Progenitor cell of endocrine pancreas (in vitro differentiated cells): ENCODE measurements around the gene DNAH7. TPM values are rescaled to one million over a fixed set of nuclear protein-coding genes. Genes with fewer than 3 reads are reported as not detected.

Experiments
- DNase-seq: peaks from one replicate; pipeline ENCODE4 v3.0.0; 2021; ENCODE audit warnings: low spot score; ENCODE audit not compliant: unreplicated experiment
- H3K27ac Mint-ChIP-seq: 2 replicates; pipeline ENCODE4 v1.8.0; 2021; ENCODE audit warnings: mild to moderate bottlenecking, moderate library complexity, mixed read lengths
- H3K27me3 Mint-ChIP-seq: 2 replicates; pipeline ENCODE4 v1.8.0; 2021; ENCODE audit warnings: mixed read lengths
- H3K36me3 Mint-ChIP-seq: 2 replicates; pipeline ENCODE4 v1.8.0; 2022; ENCODE audit warnings: mixed read lengths; ENCODE audit not compliant: insufficient read depth
- H3K4me1 Mint-ChIP-seq: 2 replicates; pipeline ENCODE4 v1.8.0; 2021; ENCODE audit warnings: low read depth, mixed read lengths
- H3K4me3 Mint-ChIP-seq: 2 replicates; pipeline ENCODE4 v1.8.0; 2021; ENCODE audit warnings: low read depth, mild to moderate bottlenecking, moderate library complexity, mixed read lengths
- H3K9me3 Mint-ChIP-seq: 2 replicates; pipeline ENCODE4 v1.8.0; 2021; ENCODE audit warnings: low read depth, mixed read lengths
- total RNA-seq: library from RNA; stranded (reverse); gene quantifications from 2 replicates; pipeline ENCODE4 v1.2.1, GENCODE V29; 2021
- TF ChIP-seq, protein P1 (sequence below): fragments of 200-600 bp; sonication (generic); IDR thresholded peaks from one replicate; pipeline ENCODE4 v1.5.0; 2021; ENCODE audit warnings: antibody characterized with exemption, mild to moderate bottlenecking; ENCODE audit not compliant: unreplicated experiment

DNAH7 gene
- total RNA-seq, 1 donor from 2014 or later = 5.9 TPM

DNA sequence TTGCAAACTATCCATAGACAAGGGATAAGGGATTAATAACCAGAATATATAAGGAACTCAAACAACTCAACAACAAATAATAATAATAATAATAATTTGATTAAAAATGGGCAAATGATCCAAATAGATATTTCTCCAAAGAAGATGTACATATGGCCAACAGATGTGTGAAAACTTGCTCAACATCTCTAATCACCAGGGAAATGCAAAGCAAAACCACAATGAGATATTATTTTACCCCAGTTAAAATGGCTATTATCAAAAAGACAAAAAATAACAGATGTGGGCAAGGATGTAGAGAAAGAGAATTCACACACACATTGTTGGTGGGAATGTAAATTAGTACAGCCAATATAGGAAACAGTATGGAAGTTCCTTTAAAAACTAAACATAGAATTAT lies 26.9 kb downstream of the DNAH7 start:
- H3K27ac Mint-ChIP-seq = no peak overlapping the region
- H3K4me3 Mint-ChIP-seq = no peak overlapping the region
- no peaks in the 10 kb centered on the region for H3K27me3 Mint-ChIP-seq

DNA sequence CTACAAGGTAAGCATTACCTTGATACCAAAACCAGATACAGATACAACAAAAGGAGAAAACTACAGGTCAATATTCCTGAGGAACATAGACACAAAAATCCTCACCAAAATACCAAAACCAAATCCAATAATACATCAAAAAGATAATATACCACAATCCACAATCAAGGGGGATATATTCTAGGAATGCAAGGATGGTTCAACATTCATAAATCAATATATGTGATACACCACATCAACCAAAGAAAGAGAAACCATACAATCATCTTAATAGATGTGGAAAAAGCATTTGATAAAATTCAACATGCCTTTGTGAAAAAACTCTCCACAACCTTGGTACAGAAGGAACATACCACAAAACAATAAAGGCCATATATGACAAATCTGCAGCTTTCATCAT lies 28.4 kb downstream of the DNAH7 start:
- TF ChIP-seq, protein P1, sequence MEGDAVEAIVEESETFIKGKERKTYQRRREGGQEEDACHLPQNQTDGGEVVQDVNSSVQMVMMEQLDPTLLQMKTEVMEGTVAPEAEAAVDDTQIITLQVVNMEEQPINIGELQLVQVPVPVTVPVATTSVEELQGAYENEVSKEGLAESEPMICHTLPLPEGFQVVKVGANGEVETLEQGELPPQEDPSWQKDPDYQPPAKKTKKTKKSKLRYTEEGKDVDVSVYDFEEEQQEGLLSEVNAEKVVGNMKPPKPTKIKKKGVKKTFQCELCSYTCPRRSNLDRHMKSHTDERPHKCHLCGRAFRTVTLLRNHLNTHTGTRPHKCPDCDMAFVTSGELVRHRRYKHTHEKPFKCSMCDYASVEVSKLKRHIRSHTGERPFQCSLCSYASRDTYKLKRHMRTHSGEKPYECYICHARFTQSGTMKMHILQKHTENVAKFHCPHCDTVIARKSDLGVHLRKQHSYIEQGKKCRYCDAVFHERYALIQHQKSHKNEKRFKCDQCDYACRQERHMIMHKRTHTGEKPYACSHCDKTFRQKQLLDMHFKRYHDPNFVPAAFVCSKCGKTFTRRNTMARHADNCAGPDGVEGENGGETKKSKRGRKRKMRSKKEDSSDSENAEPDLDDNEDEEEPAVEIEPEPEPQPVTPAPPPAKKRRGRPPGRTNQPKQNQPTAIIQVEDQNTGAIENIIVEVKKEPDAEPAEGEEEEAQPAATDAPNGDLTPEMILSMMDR = no peak

More for the DNA sequence above, 26.9 kb downstream of the DNAH7 start:
- Mint-ChIP-seq H3K9me3 (peaks cover 35% of the 10 kb centered on the region), H3K4me1 (no peaks in the 10 kb centered on the region), H3K36me3 (peaks cover 20% of the 10 kb centered on the region)
- TF ChIP-seq, protein P1 = no peak
- DNase-seq = no peak

DNA sequence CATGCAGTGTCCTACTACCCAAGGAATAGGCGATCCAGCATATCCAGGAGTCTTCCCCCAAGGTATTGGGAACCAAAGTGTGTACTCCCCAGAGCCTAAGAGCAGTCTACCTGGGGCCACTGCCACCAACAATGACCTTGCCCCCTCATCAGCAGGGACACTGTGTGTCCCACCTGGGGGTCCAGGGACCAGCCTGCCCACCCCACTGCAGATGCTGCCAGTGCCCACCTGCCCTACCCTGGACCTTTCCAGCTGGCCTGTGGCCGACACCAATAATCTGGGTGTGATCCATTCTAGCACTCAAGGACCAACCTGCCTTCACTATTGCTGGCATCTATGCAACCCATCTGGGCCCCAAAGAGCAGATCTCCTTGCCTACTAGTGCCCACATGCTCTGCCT lies 32.2 kb downstream of the DNAH7 start:
- no peak overlapping the region for H3K4me3 Mint-ChIP-seq
- DNase-seq = no peak
- H3K27ac Mint-ChIP-seq = no peak overlapping the region
- H3K36me3 Mint-ChIP-seq = peaks cover 23% of the 10 kb centered on the region
- TF ChIP-seq, protein P1 = no peak
- H3K9me3 Mint-ChIP-seq = peaks cover 39% of the 10 kb centered on the region
- H3K27me3 Mint-ChIP-seq = no peaks in the 10 kb centered on the region
- H3K4me1 Mint-ChIP-seq = no peaks in the 10 kb centered on the region

More for the DNA sequence above, 28.4 kb downstream of the DNAH7 start:
- peaks cover 20% of the 10 kb centered on the region for H3K36me3 Mint-ChIP-seq
- no peak overlapping the region for H3K27ac Mint-ChIP-seq
- H3K4me3 Mint-ChIP-seq = no peak overlapping the region
- DNase-seq = no peak
- no peaks in the 10 kb centered on the region for H3K4me1 Mint-ChIP-seq
- H3K9me3 Mint-ChIP-seq = peaks cover 35% of the 10 kb centered on the region
- no peaks in the 10 kb centered on the region for H3K27me3 Mint-ChIP-seq

DNA sequence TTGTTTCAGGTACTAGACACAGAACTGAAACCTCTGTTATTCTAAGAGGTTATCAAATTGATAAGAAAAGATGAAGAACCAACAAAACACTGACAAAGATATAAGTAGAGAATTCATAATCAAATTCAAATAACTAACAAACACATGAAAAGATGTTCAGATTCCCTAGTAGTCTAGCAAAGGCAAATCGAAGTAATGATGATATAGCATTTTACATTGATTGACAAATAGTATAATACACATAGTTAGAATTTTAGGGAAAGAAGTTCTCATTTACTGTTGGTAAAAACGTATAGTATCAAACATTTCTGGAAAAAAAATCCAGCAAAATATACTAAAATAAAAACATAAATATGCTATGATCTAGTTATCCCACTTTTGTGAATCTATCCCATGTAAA lies 50.6 kb downstream of the DNAH7 start:
- TF ChIP-seq, protein P1 = no peak
- Mint-ChIP-seq H3K4me3 (no peak overlapping the region), H3K36me3 (peaks cover 2% of the 10 kb centered on the region), H3K27me3 (no peaks in the 10 kb centered on the region), H3K27ac (no peak overlapping the region), H3K4me1 (no peaks in the 10 kb centered on the region), H3K9me3 (no peaks in the 10 kb centered on the region)
- no peak for DNase-seq

DNA sequence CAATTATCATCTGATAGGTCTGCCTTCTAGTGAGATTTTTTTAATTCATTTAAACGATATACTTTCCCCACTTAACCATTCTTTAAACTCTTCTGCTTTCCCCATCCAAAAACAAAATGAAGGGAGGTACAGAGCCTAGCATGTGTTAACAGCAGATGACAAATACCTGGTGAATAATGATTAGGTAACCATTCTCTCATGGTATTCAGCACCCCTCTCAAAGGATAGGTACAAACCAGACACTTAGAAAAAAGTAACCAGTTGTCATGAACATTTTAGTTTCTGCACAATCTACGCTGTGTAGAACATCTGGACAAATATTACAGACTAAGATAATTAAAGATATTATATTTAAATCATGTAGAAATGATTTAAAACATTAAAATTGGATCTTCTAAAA lies 56.3 kb downstream of the DNAH7 start:
- TF ChIP-seq, protein P1 = no peak
- DNase-seq = no peak
- peaks cover 3% of the 10 kb centered on the region for H3K36me3 Mint-ChIP-seq
- H3K4me1 Mint-ChIP-seq = no peaks in the 10 kb centered on the region
- H3K9me3 Mint-ChIP-seq = no peaks in the 10 kb centered on the region
- H3K27ac Mint-ChIP-seq = no peak overlapping the region
- H3K27me3 Mint-ChIP-seq = no peaks in the 10 kb centered on the region
- H3K4me3 Mint-ChIP-seq = no peak overlapping the region
